Adrenal gland (tissue), 12 donors: ENCODE data around the gene CASP9. TPM values are rescaled to one million over a fixed set of nuclear protein-coding genes. Genes with fewer than 3 reads are reported as not detected.

Source experiments
- DNase-seq, 7 donors: peaks; one replicate each; pipeline ENCODE4 v3.0.0-alpha.2; 2019 to 2020
- H3K27ac ChIP-seq, 5 donors: fragments of 200-600 bp; sonication (generic) in 4 of 5; 1 replicate in 3 of 5; 2 replicates in 2 of 5; pipeline versions ENCODE4 v1.5.1 to v1.8.0; 2016 to 2020; ENCODE audit warnings: mild to moderate bottlenecking in 1 of 5
- H3K27me3 ChIP-seq: fragments of 200-600 bp; 2 replicates; pipeline ENCODE4 v1.8.0; 2021
- H3K36me3 ChIP-seq, 2 donors: fragments of 200-600 bp; replicated peaks in 1 of 2; 1 replicate in 1 of 2; 2 replicates in 1 of 2; pipeline versions ENCODE4 v1.5.1 to v1.8.0; 2018 to 2022
- H3K4me1 ChIP-seq, 2 donors: fragments of 200-600 bp; replicated peaks in 1 of 2; 1 replicate in 1 of 2; 2 replicates in 1 of 2; pipeline versions ENCODE4 v1.5.1 to v1.8.0; 2018 to 2021
- H3K4me3 ChIP-seq, 4 donors: fragments of 200-600 bp; sonication (generic) in 3 of 4; one replicate each; pipeline ENCODE4 v1.5.1; 2016 to 2018
- H3K9me3 ChIP-seq, 3 donors: fragments of 200-600 bp; sonication (generic) in 1 of 3; replicated peaks in 1 of 3; 1 replicate in 2 of 3; 2 replicates in 1 of 3; pipeline versions ENCODE4 v1.5.1 to v1.8.0; 2016 to 2021
- CTCF ChIP-seq, 6 experiments: fragments of 450-650 bp in 4 of 6; fragments of 200-600 bp in 2 of 6; sonication (generic) in 1 of 6; IDR thresholded peaks; 1 replicate in 5 of 6; 2 replicates in 1 of 6; pipeline versions ENCODE4 v1.5.1 to v1.8.0; 2016 to 2021; ENCODE audit warnings: antibody characterized with exemption in 6 of 6, mild to moderate bottlenecking in 2 of 6, moderate library complexity in 1 of 6
- POLR2A ChIP-seq, 2 donors: fragments of 450-650 bp; IDR thresholded peaks; one replicate each; pipeline ENCODE4 v1.6.1; 2017; ENCODE audit warnings: antibody characterized with exemption in 2 of 2, mild to moderate bottlenecking in 2 of 2, moderate library complexity in 1 of 2
- WGBS, 4 donors: extraction: QIAGEN DNeasy Blood & Tissue Kit in 2 of 4; methylation state at CpG; one replicate each; pipeline versions ENCODE4 v1.1.5 to v1.1.7; 2013 to 2017; 5-methylcytosine and 5-hydroxymethylcytosine counted together
- intact Hi-C, 2 donors: fragments of 100-400 bp; cut with DNase I; formaldehyde crosslinking; loops; one replicate each; pipeline versions ENCODE4 v1.14.1 to v1.15.0; 2022 to 2023
- polyA plus RNA-seq, 3 donors: library from polyadenylated mRNA; stranded (reverse); fragments of 200-250 nt in 2 of 3; fragments of 350-450 nt in 1 of 3; fragmentation: Illumina TruSeq in 1 of 3; extraction: RNeasy Lipid Tissue Mini Kit (QIAGEN cat#74804) in 1 of 3; gene quantifications; one replicate each; pipeline ENCODE4 v1.2.3, GENCODE V29; 2013 to 2014
- total RNA-seq, 9 donors: library from RNA; depleted of rRNA in 4 of 9; stranded (reverse); fragments of >200 nt in 4 of 9; fragments of 120-200 nt in 1 of 9; fragmentation: NEBNext Ultra II Directional in 1 of 9; extraction: Animal tissue kit (Norgen Biotek cat#: 25700) in 1 of 9; gene quantifications; one replicate each; pipeline versions ENCODE4 v1.1.0 to v1.2.4, GENCODE V29; 2013 to 2023
- donor health status: healthy with polysubstance abuse.
- donor health status: Bipolar disorder and iron deficiency.
- donor health status: DM: yes; HTN: yes; CAD: no.
- donor health status: DM: no; HTN: no; CAD: no.
- donor health status: DM: no; HTN: no; CAD: no.
- donor health status: DM: yes; HTN: yes; CAD: no.

CASP9 gene
- total and polyA plus RNA-seq, 12 donors: 16.1 to 132 (median 28.3) TPM

GRCh38 chr1:15540186-15540585 is 16.2 kb upstream of the CASP9 start:
- H3K36me3 ChIP-seq: peaks cover 0 to 73% of the 10 kb centered on the region in 2 donors
- H3K4me1 ChIP-seq: no peaks in the 10 kb centered on the region
- no peak overlapping the region for H3K4me3 ChIP-seq
- TF ChIP-seq POLR2A (IDR thresholded peaks at IDR 0.05) (no peak), CTCF (IDR thresholded peaks at IDR 0.05) (no peak)
- no peaks in the 10 kb centered on the region for H3K9me3 ChIP-seq
- no peak for DNase-seq
- no peaks in the 10 kb centered on the region for H3K27me3 ChIP-seq
- 93 to 95% (median 94%) methylated on average over 8 of the region's 8 CpGs for WGBS, 4 donors
- H3K27ac ChIP-seq: no peak overlapping the region
- intact Hi-C loops: no loop called here

- no peak for DNase-seq
- H3K36me3 ChIP-seq: peaks cover 0 to 75% of the 10 kb centered on the region in 2 donors
- H3K4me1 ChIP-seq: no peaks in the 10 kb centered on the region
- no peak overlapping the region for H3K27ac ChIP-seq
- H3K9me3 ChIP-seq: no peaks in the 10 kb centered on the region
- intact Hi-C loops: no loop called here
- TF ChIP-seq CTCF (IDR thresholded peaks at IDR 0.05) (no peak), POLR2A (IDR thresholded peaks at IDR 0.05) (no peak)
- no peak overlapping the region for H3K4me3 ChIP-seq
- H3K27me3 ChIP-seq: no peaks in the 10 kb centered on the region
- WGBS, 4 donors: 70 to 89% (median 78%) methylated on average over 6 of the region's 6 CpGs
These were observed 14.8 kb upstream of the CASP9 start for GRCh38 chr1:15538771-15539170.

GRCh38 chr1:15531682-15532081 is 7.7 kb upstream of the CASP9 start:
- Histone ChIP-seq H3K4me3 (no peak overlapping the region), H3K4me1 (peaks cover 4 to 14% of the 10 kb centered on the region in 2 donors), H3K27ac (no peak overlapping the region), H3K36me3 (peaks cover 0 to 30% of the 10 kb centered on the region in 2 donors), H3K27me3 (no peaks in the 10 kb centered on the region), H3K9me3 (no peaks in the 10 kb centered on the region)
- intact Hi-C loops: no loop called here
- DNase-seq: no peak
- TF ChIP-seq POLR2A (IDR thresholded peaks at IDR 0.05): no peak
- no peak for TF ChIP-seq CTCF (IDR thresholded peaks at IDR 0.05)
- 76 to 92% (median 80%) methylated on average over 2 of the region's 2 CpGs for whole genome bisulfite sequencing, 4 donors

- WGBS, 4 donors: 96 to 98% (median 97%) methylated on average over 4 of the region's 4 CpGs
- intact Hi-C loops: no loop called here
- TF ChIP-seq POLR2A (IDR thresholded peaks at IDR 0.05) (no peak), CTCF (IDR thresholded peaks at IDR 0.05) (no peak)
- Histone ChIP-seq H3K4me3 (no peak overlapping the region), H3K27me3 (no peaks in the 10 kb centered on the region), H3K36me3 (peaks cover 0 to 23% of the 10 kb centered on the region in 2 donors), H3K4me1 (peaks cover 7 to 16% of the 10 kb centered on the region in 2 donors), H3K9me3 (no peaks in the 10 kb centered on the region), H3K27ac (no peak overlapping the region)
- DNase-seq: peak in 3 of 7 donors; percentile 6 to 35 (median 15)
These were observed 7.0 kb upstream of the CASP9 start for GRCh38 chr1:15531003-15531402.
